Hematopoietic multipotent progenitor cell treated with erythropoietin and hydrocortisone succinate and interleukin-3 and kit ligand, for 15 days (in vitro differentiated cells): ENCODE results near the gene ZFP36L1.

Source experiments
- DNase-seq: peaks from one replicate; pipeline ENCODE4 v3.0.0-alpha.2; 2015; ENCODE audit warnings: low spot score

The ZFP36L1 gene

DNA sequence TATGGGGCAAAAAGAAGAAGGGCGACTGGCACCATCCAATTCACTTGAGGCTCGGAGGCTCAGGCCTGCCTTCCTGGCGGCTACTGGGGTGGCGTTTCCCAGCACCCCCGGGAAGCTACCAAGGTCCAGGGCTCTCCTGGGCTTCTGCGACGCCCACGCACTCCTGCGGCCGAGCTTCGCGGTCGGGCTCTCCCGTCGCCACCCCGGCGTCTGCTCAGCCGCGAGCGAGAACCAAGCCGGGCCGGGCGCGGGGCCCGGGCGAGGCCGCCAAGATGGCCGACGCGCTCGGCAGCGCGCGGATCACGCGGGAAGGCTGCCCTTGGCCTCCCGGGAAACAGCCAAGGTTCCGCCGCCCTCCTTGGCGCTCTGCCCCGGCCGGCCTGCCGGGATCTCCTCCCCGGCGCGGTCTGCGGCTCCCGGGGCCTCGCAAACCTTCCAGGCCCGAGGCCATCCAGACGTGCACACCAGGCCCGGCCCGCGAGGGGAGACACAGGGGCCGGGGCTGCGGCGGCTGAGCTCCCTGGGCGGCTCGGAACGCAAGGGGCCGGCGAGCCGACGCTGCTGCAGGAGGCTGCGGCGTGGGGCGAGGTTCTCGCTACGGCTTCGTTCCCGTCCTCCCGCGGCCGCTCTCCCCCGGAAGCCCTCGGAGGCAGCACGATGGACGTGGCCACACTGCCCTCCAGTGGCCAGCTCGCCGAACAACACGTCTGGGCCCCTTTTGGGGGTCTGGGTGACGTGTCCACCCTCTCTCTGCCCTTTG, 23.5 kb upstream of the ZFP36L1 start:
- DNase-seq: peak; percentile 88

DNA sequence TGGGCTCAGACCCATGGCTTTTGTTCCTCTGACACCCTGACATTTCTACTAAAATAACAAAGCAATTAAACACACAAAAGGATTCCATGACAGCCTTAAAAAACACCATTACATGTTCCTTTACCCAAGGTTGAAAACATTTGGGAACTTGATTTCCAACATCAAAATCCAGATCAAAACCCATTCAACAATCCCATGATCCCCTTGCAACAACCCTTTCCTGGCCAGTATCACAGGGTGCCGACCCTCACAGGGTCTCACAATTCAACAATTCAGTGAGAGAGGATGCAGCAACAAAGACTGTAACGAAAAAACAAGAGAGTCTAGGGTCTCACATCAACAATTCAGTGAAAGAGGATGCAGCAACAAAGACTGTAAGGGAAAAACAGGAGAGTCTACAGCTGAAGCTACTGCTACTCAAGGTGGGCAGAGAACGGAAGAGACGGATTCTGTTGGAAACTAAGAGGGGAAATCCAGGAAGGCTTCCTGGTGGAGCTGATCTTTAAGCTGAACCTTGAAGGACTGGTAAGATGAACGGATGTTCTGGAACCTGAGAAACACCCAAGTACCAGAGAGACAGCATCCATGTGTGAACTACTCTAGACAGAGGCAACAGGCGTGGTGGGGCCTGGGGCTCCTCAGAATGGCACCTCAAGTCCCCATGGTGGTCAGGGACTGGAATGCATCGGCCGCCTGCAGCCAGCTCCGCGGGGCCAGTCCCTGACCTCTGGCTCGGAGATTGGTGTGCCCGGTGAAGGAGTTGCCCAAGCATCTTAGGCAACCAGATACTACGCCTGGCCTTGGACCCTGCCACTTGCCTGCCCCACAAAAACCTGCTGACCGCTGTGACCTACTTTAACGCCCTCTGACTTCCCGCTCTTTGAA, 22.7 kb upstream of the ZFP36L1 start:
- DNase-seq: peak; percentile 8

DNA sequence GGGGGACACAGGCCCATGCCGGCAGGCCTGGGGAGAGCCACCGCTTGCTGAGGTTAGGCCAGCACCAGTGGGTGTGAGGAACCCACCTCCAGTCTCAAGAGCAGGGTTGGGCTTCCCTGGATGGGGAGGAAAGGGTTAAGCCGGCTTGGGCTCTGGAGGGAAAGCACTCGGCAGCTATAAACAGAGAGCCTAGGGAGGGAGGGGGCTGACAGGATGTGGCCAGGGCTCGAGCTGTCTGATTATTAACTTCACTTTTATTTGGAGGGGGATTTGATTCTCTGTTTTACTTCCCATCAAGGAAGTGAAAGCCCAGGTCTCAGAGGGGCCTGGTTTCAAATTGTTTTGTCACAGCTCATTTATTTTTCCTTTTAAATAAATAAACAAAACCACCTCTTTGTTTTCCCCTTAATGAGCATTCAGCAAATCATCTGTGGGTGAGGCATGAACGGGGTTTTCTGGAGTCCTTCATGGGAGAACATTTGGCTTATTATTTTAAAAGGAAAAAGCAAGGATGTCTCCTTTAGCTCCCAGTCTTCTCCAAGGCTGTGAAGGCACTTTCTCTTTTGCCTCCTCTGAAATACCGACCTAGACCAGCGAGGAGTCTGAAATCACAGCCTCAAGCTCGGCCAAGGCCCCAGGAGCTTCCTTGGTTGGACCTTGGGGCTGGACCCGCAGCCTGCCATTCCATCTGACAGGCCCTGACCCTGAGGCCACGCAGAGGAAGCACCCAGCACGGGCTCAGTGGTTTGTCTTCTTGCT, 21.9 kb upstream of the ZFP36L1 start:
- no peak for DNase-seq

DNA sequence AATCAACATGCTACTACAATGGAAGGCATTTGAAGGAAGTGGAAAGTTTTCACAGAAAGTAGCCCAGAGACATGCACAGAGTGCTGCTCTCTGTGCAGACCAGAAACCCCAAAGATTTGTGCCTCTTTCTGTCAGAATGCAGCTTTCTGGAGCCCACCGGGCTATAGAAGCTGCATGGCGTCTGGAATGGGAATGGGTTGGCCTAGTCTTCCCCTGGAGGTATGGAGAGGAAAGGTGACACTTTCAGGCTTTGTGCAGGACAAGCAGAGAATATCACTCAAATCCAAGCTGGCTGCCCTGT, 21.3 kb upstream of the ZFP36L1 start:
- DNase-seq: no peak

DNA sequence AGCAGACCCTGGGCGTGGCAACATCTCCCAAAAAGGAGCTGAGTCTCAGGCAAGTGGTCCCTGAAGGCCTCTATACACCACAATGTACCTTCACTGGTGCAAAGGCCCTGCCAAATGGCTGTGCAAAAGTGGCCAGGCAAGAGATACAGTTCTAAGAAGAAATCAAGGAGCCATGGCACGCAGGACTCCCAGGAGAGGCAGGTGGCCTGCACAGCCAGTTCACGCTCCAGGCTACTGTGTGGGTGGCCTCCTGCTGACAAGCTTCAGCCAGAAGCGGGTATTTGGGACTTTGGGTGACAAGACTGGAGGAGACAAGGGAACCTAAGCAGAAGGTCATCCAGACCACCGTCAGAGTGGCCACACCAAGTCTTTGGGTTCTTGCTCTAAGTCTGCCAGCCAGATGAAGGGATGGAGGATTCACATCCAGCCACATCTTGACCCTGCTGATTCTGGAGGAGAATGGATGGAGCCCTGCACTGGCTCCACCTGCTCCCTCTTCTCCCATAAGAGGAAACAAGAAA, 20.5 kb upstream of the ZFP36L1 start:
- DNase-seq: no peak

DNA sequence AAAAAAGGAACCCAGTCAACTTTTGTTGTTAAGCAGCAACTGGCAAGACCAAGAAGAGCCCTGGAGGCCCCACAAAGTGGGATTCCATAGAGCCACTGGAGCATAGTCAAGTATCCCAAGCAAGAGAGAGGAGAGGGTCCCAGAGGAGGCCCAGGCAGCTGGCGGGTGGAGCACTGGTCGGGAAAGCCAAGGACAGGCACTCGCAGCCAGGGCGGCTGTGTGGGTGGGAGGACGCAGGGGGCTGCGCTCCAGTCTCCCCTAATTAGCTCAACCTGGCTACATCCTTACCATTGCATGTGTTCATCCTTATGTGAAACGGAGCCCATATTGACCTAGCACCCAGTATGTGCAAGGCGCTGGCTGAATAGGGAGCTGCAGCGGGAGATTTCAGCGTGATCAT, 18.3 kb upstream of the ZFP36L1 start:
- DNase-seq: no peak

DNA sequence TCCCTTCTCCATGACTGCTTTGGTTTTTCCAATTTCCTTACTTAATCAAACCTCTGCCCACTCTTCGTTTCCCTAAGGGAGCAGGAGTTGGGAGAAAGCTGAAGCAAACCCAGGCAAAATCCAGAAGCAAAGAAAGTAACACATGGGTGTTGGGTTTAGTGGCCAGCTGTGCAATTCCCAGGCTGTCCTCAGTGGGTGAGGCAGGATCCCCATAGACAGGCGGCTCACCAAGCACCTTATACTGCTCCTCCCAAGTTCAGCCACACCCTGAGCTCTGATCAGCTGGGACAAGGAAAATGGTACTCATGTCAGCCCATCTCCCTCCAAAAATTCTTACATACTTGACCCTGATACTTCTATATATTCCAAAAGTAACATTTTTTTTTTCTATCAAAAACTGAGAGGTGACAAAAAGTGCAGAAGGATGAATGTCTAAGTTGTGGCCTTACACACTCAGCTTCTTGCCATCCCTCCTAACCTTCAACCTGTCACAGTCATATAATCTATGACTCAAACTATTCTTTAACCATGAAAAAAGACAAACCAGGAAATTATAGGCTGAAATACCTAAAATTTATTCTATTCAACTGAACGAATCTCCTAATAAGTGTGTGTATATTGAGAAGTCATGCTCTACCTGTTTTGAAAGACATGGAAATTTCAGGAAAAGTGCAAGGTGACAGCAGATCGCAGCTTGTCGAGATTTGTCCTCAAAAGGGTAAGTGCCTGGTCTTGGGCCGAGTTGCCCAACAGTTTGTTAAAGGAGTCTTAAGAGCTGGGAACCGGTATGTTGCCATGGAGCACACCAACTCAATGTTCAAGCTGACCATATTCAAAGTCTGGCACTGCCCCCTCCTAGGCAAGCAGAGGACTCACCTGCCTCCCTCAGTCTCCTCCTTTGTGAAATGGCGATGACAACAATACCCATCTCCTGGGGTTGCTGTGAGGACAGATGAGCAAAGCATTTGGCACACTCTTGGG, 17.6 kb upstream of the ZFP36L1 start:
- no peak for DNase-seq

DNA sequence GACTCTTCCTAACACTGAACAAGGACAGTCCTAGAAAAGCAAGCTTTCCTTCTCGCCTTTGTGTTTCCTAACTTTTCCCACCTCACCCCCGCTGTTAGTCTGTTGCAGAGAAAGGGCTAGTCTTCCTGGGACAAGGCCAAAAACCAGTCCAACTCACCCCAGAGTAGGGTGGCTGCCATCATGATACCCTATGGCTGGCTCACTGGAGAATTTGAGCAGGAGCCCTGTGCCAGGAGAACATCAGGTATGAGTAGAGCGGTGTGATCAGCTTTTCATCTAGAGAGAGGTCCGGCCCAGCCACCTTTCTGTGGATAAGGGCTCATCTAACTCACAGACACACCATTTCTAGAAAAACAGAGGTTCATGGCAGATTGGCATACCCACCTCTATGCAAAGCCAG, 16.7 kb upstream of the ZFP36L1 start:
- DNase-seq: no peak

DNA sequence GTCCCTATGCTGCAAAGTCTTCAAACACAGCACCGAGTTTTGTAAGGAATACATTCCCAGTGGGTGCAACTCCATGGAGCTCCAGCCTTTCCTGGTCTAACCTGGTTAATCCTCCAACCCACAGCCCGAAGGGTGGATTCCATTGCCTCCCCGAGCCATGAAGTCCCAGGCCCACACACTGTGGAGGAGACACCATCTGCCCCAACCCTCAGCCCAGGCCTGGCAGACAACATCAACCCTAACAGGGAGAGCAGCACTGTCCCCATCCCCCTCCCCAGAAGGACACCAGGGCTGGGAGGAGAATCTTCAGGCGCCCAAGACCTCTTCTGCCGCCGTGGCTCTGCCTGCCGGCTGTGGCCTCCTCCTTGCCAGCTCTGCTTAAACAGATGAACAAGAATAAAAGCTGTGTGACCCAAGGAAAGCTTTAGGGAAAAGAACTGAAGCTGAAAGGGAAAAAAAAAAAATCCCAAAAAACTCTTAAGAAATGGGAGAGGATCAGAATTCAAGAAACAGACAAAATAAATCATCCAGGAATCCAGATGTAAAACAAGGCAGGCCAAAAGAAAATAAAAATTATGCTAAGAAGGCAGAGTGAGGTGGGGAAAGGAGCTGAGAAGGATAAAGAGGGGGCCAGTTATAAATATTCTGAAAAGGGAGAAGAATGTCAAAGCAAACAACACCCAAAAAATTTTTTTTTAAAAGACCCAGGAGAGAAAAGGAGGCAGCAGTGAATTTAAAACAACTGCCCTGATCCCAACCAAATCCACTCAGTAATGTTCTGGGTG, 16.0 kb upstream of the ZFP36L1 start:
- DNase-seq: no peak

DNA sequence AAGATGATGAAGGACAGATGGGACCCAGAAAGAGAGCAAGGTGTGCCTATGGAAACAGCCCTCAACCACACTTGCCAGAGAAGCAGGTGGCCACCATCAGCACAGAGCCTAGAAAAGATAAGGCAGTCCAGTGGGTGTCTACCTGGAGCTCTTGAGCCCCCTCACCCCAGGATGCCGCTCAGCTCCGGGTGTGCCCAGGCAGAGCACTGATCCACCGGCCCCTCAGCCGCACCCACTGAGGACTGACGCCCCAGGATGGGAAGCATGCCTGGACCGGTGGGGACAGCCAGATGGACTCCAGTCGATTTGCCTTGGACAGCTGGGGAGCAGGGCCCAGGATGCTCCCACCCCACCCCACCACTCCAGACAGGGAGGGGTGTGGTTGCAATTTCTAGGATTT, 15.1 kb upstream of the ZFP36L1 start:
- DNase-seq: no peak

DNA sequence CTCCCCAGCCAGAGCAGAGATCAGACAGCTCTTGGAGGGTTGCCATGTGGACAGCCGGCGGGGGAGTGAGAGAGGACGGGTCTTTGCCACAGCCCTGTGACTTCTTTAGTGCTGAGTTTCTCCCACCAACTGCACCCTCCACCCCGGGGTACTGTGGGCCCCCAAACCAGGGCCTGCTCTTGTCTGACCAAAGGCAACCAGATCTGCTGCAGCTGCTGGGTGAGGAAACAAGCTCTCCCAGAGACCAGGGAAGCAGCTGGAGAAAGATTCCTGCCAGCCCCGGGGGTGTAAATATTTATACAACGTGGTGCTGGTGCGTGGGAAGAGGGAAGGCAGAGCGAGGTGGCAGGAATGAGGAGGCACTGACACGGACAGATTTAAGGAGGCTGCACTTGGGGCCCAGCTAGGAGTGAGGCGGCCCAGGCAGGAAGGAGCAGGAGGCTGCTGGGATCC, 14.3 kb upstream of the ZFP36L1 start:
- DNase-seq: no peak

DNA sequence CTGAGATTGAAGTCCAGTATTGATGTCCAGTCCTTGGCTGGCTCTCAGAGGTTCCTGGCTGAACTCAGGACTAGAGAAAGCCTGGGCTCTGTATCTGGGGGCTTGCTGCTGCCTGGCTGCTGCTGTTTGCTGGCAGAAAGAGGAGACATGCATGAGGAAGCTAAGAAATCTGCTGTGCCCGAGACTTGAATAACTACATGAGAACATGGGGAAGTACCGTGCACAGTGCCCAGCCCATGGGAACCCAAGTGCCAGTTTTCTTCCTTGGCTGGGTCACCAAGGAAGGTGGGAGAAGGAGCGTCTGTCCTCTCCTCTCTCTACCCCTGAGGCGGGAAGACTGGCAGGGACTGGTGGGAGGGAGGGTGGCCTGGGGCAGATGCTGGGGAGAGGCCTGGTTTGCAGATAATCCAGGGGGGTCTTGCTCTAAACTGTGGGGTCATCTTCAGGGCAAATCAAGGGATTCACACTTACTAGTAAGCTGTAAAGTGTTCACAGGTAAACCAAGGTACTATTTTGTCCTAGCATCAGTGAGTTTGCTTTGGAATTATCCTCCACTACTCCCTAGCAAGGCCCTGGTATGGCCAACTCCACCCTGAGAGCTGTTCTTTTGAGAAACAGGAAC, 13.8 kb upstream of the ZFP36L1 start:
- DNase-seq: no peak

DNA sequence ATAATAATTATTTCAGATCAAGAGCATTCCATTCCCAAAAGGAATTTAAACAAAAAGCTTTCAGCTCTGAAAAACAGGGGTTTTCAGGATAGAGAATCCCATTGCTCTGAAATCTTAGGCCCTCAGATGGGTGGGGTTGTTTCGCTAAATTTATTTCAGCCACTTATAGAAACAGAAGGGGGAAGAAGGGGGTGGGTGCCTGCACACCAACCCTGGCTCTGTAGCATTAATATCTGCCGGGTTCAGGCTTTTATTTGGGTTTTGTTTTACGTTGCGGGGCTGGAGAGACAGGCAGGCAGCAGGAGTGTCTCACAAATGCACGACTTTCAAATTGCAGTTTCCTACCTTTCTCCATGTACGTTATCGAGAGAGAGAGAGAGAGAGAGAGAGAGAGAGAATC, 12.5 kb upstream of the ZFP36L1 start:
- no peak for DNase-seq

DNA sequence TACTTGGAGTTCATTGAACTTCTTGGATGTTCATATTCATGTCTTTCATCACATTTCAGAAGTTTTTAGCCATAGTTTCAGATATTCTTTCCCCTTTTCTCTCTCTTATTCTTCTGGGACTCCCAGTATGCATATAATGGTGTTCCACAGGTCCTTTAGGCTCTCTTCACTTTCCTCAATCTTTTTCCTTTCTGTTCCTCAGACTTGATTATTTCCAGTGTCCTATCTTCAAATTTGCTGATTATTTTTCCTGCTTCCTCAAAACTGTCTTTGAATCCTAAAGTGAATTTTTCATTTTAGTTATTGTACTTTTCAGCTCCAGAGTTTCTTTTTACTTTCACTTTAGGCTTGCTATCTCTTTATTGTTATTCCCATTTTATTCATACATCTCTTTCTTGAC, 8.8 kb upstream of the ZFP36L1 start:
- no peak for DNase-seq

DNA sequence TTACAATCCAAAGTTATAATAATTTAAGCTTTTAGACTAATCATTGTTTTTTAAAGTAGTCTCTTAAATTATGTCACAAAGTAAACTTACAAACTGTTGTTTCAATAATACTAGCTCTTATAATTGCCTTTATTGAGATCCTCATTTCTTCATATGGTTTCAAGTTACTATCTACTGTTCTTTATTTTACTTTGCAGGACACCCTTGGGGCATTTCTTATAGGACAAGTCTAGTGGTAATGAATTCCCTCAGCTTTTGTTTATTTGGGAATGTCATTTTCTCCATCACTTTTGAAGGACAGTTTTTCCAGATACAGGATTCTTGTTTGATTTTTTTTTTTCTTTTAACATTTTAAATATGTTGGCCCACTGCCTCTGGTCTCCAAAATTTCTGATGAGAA, 8.1 kb upstream of the ZFP36L1 start:
- no peak for DNase-seq

DNA sequence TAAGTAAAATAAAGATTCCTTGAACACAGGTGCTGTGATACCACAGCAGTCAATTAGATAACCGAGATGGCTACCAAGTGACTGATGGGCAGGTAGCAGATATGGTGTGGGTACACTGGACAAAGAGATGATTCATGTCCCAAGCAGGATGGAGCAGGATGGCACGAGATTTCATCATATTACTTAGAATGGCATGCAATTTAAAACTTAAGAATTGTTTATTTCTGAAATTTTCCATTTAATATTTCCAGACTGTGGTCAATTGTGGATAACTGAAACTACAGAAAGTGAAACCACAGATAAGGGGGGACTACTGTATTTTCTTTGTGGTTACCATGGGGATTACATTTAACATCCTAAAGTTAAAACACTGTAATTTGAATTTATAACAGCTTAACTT, 7.5 kb upstream of the ZFP36L1 start:
- DNase-seq: no peak

DNA sequence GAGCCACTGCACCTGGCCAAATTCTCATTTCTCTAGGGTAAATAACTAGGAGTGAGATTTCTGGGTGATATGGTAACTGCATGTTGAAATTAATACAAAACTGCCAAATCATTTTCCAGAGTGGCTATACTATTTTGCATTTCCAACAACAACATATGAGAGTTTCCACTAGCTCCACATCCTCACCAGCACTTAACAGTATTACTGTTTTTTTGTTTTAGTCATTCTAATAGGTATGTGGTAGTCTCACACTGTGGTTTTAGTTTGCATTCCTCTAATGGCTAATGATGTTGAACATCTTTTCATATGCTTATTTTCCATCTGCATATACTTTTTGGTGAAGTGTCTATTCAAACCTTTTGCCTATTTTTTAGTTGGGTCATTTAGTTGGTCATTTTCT, 5.8 kb upstream of the ZFP36L1 start:
- no peak for DNase-seq

DNA sequence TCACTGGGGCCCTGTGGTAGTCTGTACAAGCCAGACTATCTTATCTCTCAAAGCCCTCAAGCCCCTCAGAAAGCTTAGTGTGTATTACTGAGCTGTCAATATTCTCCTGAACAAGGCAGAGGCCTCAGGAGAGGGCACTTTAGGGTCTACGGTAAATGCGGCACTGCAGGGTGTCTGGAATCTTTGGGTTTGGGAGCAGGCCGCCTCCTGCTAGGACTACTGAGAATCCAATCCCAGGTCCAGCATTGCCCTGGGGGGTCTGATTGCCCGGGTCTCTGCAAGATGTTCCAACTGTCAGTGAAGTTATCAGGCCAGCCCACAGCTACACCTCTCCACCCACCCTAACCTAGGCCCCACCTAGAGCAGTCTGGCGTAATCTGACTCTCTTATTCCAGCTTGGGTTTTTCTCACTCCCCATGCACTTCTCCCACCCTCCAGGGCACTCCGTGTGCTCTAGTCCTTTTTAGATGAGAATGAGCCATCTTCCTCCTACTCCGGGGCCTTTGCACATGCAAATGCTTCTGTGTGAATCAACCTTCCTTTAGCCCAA, 4.3 kb upstream of the ZFP36L1 start:
- DNase-seq: peak; percentile 58

DNA sequence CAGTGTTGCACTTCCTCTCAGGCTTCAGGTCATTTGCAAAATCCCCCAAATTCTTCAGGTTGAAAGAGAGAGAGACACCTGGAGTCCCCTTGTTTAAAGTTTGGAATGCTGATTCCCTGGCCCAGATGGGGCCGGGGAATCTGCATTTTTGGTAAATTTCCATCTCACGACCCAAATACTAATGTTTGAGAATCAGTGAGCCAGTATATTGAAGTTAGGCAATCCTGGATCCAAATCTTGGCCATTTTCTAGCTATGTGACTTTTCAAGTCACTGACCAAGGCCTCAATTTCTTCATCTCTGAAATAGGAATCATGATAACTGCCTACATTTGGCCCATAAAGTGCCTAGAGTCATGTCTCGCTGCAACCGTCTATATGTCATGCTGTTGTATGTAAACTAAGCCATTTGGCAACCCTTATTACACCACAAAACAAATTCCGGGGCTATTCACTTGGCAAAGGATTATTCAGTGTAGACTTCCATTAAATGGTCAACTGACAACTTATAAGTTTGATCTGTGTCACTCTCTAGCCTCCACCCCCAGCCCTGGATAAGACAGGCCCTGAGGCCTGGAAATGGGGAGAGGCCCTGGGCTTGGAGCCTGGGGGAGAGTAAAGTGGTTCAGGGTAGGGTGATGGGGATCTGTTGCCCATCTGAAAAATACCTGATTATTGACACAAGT, 3.7 kb upstream of the ZFP36L1 start:
- peak; percentile 17 for DNase-seq
